G401.6 (cell line): ENCODE results near the gene CYP4B1.

Source experiments
- FAIRE-seq: peaks from 2 replicates; lab custom pipeline; 2012; peaks lifted over from hg19 to GRCh38; lab: Jason Lieb, UNC

CYP4B1 gene

GRCh38 chr1:46797696-46798470 is 963 bp upstream of the CYP4B1 start:
- no peak for FAIRE-seq

GRCh38 chr1:46800742-46801141 is 1.9 kb downstream of the CYP4B1 start:
- FAIRE-seq, result no peak

GRCh38 chr1:46801323-46802055 is 2.6 kb downstream of the CYP4B1 start:
- FAIRE-seq, result no peak

GRCh38 chr1:46802081-46802480 is 3.2 kb downstream of the CYP4B1 start:
- FAIRE-seq, result no peak

GRCh38 chr1:46802901-46803574 is 4.2 kb downstream of the CYP4B1 start:
- FAIRE-seq, result no peak

GRCh38 chr1:46804027-46804889 is 5.4 kb downstream of the CYP4B1 start:
- FAIRE-seq, result no peak

- FAIRE-seq, result no peak
Observed at GRCh38 chr1:46804926-46805325, 6.1 kb downstream of the CYP4B1 start.

GRCh38 chr1:46805755-46806154 is 6.9 kb downstream of the CYP4B1 start:
- FAIRE-seq, result no peak

GRCh38 chr1:46806196-46807020 is 7.6 kb downstream of the CYP4B1 start:
- FAIRE-seq, result no peak

- FAIRE-seq, result no peak
Observed at GRCh38 chr1:46807046-46807972, 8.5 kb downstream of the CYP4B1 start.

GRCh38 chr1:46809071-46809470 is 10.2 kb downstream of the CYP4B1 start:
- no peak for FAIRE-seq

- FAIRE-seq, result no peak
Observed at GRCh38 chr1:46809904-46810303, 11.1 kb downstream of the CYP4B1 start.

GRCh38 chr1:46810596-46810995 is 11.8 kb downstream of the CYP4B1 start:
- no peak for FAIRE-seq

GRCh38 chr1:46811053-46811452 is 12.2 kb downstream of the CYP4B1 start:
- FAIRE-seq, result no peak

- no peak for FAIRE-seq
Observed at GRCh38 chr1:46812065-46812963, 13.5 kb downstream of the CYP4B1 start.

- FAIRE-seq, result no peak
Observed at GRCh38 chr1:46812996-46813857, 14.4 kb downstream of the CYP4B1 start.

- no peak for FAIRE-seq
Observed at GRCh38 chr1:46813858-46814396, 15.1 kb downstream of the CYP4B1 start.

- no peak for FAIRE-seq
Observed at GRCh38 chr1:46815133-46815532, 16.3 kb downstream of the CYP4B1 start.
